Ishikawa (cell line): ENCODE results near the gene CDRT15.

Source experiments
- CREB1 ChIP-seq: IDR thresholded peaks from 2 replicates; pipeline ENCODE4 v1.6.1; 2012; ENCODE audit warnings: low read depth
- EGR1 ChIP-seq: IDR thresholded peaks from 2 replicates; pipeline ENCODE4 v1.6.1; 2012
- YY1 ChIP-seq: IDR thresholded peaks from 2 replicates; pipeline ENCODE4 v1.6.1; 2012; ENCODE audit warnings: low read depth
- ZBTB7A ChIP-seq: IDR thresholded peaks from 2 replicates; pipeline ENCODE4 v1.6.1; 2012; ENCODE audit warnings: low read depth

DNA sequence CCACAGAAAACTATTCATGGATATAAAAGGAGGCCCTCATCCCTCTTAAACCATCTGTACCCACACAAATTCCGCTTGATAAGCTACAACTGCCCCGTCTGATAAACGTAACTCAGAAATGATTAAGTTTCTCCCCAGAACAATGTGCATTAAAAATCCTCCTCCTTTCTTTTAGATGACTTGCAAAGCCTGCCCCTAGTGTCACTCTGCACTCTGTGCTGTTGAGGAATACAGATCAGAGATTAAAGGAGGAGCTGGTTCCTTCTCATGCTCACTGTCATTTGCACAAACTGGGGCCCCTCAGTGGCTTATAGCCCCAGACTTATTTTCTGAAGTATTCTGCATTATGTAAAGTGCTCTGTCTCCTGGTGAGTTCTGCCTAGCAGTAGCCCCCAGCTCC is 33.3 kb downstream of the CDRT15 start:
- no peak for TF ChIP-seq EGR1
- TF ChIP-seq CREB1: no peak
- no peak for TF ChIP-seq ZBTB7A
- TF ChIP-seq YY1: no peak
